HG03354 (cell line): ENCODE measurements around the gene PPP4R4.
"Not testable (repeated sequence)": the region's sequence is repeated elsewhere in the genome, so short reads cannot be mapped to it uniquely, and the experiment has no call there.

Experiments
- ATAC-seq: cut with Tn5 transposase; IDR thresholded peaks from one replicate; pipeline ENCODE4 v1.9.1; 2021; ENCODE audit warnings: mild to moderate bottlenecking; ENCODE audit not compliant: unreplicated experiment, poor library complexity, severe bottlenecking

PPP4R4 gene

DNA sequence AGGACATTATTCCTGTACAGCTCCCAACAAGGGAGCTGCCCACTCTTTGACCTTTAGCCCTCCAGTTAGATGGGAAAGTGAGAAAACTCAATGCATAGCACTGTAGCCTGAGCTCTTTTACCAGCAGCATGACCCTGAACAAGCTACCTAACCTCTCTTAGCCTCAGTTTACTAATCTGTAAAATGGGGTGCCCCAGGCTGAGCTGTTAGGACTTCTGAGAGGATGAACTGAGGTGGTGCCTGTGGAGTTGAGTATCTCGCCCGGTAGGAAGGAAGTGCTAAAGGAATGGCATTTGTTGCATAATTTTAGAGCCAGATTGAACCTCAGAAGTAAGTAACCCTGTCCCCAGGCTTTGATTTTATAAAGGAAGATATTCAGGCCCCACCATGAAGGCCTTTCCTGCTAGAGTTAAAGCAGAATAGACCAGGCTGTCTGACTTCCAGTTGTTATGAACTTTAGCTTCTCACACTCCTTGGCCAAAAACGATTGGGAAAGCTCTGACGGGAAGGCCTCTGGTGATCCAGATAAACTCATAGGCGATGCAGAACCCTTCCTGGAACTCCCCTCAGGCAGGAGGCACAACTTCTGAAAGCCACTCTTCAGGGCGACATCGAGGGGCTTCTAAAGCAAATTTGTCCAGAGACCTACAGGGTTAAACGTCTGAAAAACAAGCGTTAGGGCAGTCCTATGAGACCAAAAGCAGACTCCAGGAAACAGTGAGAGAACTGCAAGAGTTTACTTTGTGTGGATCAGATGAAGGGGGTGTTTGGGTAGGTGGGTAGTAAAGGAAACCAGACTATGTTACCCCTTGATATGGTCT is 121.4 kb downstream of the PPP4R4 start:
- ATAC-seq: no peak

DNA sequence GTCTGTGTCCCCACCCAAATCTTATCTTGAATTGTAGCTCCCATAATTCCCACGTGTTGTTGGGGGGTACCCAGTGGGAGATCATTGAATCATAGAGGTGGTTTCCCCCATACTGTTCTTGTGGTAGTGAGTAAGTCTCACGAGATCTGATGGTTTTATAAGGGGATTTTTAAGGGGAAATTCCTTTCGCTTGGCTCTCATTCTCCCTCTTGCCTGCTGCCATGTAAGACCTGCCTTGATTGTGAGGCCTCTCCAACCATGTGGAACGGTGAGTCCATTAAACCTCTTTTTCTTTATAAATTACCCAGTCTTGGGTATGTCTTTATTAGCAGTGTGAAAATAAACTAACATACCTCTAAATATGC is 122.0 kb downstream of the PPP4R4 start:
- ATAC-seq: not testable (repeated sequence)

GRCh38 chr14:94298130-94298529 is 124.0 kb downstream of the PPP4R4 start:
- ATAC-seq: no peak

- no peak for ATAC-seq
These were observed 129.0 kb downstream of the PPP4R4 start for GRCh38 chr14:94303111-94303510.

- ATAC-seq: no peak
These were observed 130.1 kb downstream of the PPP4R4 start for GRCh38 chr14:94304243-94304642.

DNA sequence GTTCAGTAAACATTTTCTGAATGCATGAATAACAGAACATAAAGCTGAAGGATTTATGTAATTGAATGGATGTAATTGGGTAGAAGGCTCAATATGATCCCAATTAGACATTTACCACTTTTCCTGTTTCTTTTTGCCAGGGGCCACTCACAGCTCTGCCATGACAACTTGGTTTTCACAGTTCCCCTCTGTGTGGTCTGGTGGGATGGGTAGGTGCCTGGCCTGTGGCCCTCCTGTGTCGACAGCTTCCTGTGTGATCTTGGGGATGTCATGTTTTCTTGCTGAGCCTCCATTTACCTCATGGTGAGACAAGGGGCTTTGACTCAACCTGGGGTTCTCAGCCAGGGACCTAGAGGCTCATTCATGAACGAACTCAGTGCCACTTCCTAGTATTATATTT is 131.5 kb downstream of the PPP4R4 start:
- no peak for ATAC-seq

GRCh38 chr14:94306047-94306978 is 132.2 kb downstream of the PPP4R4 start:
- ATAC-seq: no peak

GRCh38 chr14:94307410-94307992 is 133.4 kb downstream of the PPP4R4 start:
- ATAC-seq: no peak

DNA sequence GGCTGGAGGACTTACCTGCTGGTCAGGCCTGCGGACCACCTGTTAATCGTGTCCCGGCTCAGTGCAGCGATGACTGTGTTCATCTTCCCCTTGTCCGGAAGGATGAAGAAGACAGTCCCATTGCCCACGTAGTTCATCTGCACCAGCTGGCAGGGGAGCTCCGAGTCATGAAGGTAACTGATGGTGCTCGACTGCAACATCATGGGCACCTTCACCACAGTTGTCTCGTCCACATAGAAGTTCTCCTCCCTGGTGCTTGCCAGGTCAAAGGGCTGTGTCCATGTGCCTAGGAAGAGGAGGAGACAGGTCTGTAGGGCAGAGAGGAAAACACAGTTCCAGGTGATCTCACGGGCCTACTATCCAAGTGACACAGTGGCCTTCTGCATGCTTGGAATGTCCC is 135.6 kb downstream of the PPP4R4 start:
- no peak for ATAC-seq

DNA sequence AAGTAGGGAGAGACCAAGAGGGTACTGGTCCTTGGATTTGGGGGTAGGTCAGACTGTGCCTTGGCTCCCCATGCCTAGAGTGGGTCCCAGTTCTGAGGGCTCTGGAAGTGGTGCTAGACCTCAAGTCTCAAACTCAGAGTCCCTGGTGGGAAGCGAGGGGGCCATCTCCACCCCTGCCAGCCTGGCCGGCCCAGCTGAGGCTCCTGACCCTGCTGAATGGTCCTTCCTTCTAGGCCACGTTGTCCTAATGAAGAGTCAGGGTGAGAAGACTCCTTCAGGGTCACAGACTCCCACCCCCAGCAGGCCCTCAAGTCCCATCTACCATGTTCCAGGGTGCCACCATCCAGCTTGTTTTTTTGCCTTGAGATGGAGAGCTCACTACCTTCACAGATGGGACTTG is 136.1 kb downstream of the PPP4R4 start:
- no peak for ATAC-seq

GRCh38 chr14:94312481-94313246 is 138.5 kb downstream of the PPP4R4 start:
- ATAC-seq: no peak

- no peak for ATAC-seq
These were observed 140.0 kb downstream of the PPP4R4 start for GRCh38 chr14:94313991-94314655.

- ATAC-seq: no peak
These were observed 140.8 kb downstream of the PPP4R4 start for GRCh38 chr14:94314890-94315289.

DNA sequence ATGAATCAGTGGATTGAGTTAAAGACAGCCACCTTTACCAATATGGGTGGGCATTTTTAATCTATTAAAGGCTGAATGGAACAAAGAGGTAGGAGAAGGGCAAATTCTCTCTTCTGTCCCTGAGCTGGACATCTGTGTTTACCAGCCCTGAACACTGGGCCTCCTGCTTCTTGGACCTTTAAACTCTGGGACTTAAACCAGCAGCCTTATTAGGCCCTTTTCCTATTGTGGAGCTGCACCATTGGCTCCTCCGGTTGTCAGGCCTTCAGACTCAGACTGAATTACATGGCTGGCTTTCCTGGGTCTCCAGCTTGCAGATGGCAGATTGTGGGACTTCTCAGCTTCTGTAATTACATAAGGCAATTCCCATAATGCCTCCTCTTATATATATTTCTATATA is 142.6 kb downstream of the PPP4R4 start:
- ATAC-seq: no peak

DNA sequence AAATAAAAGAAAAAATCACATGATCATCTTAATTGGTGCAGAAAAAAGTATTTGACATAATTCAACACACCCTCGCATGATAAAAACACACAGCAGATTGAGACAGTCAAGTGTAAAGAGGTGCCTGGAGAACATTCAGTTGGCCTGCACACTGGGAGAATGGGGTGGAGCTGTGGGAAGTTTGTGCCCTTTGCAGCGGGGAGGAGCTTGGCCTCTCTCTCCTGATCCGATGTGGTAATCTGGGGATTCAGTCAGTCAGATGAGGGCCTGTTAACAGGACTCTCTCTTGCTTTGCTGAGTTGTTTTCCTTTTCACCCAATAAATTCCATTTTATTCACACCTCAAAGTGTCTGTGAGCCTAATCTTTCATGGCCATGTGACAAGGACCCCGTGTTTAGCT is 143.1 kb downstream of the PPP4R4 start:
- ATAC-seq: no peak

GRCh38 chr14:94320243-94320642 is 146.1 kb downstream of the PPP4R4 start:
- ATAC-seq: no peak

GRCh38 chr14:94321421-94322271 is 147.5 kb downstream of the PPP4R4 start:
- ATAC-seq: no peak
